22Rv1 (cell line): ENCODE data around the gene IVD.

Experiments used
- H3K27ac ChIP-seq: fragments of 450-650 bp; 2 replicates; pipeline ENCODE4 v1.5.1; 2017
- ZFX ChIP-seq: fragments of 450-650 bp; IDR thresholded peaks from 2 replicates; pipeline ENCODE4 v1.6.1; 2017; ENCODE audit warnings: antibody characterized with exemption, borderline replicate concordance
- TF ChIP-seq, protein P1 (sequence below): fragments of 450-650 bp; IDR thresholded peaks from 2 replicates; pipeline ENCODE4 v1.5.1; 2017; ENCODE audit warnings: mild to moderate bottlenecking

The IVD gene

DNA sequence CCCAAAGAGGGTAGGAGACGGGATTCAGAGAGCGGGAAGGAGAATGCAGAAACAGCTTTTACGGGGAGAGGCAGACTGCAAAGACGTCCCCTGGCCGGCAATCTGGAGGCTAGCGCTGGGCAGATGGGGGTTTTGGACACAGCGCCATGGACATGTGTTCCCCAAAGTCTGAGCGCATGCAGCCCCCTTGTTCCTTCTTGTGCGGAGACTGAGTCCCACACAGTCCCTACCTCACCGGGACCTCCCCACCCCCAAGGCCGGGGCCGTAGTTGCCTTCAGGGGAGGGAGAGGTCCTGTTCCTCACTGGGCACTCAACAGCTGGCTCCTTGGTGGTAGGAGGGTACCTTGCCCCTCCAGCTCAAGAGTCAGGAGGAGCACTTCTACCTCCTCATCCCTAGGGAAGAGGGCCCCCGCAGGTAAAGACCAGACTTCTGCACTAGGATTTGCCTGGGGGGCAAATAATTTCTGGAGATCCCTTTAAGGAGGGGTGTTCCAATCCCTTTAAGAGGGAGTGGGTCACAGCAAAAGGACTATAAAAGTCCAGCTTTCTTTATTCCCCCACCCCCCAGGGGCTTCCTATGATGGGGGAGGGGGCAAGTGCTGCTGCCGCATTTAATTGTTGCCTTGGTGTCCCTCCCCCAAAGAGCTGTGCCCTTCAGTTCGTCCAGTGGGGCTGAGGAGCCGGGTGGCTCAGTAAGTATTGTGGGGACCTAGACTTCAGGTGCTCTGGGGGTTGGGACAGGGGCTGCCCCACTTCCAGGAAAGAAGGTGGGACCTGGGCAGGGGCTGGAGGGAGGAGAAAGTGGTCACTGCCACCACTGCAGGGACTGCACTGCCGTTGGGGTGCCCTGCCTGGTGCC lies 31.5 kb downstream of the IVD start:
- no peak for TF ChIP-seq ZFX
- TF ChIP-seq, protein P1, sequence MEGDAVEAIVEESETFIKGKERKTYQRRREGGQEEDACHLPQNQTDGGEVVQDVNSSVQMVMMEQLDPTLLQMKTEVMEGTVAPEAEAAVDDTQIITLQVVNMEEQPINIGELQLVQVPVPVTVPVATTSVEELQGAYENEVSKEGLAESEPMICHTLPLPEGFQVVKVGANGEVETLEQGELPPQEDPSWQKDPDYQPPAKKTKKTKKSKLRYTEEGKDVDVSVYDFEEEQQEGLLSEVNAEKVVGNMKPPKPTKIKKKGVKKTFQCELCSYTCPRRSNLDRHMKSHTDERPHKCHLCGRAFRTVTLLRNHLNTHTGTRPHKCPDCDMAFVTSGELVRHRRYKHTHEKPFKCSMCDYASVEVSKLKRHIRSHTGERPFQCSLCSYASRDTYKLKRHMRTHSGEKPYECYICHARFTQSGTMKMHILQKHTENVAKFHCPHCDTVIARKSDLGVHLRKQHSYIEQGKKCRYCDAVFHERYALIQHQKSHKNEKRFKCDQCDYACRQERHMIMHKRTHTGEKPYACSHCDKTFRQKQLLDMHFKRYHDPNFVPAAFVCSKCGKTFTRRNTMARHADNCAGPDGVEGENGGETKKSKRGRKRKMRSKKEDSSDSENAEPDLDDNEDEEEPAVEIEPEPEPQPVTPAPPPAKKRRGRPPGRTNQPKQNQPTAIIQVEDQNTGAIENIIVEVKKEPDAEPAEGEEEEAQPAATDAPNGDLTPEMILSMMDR = no peak
- no peak overlapping the region for H3K27ac ChIP-seq

DNA sequence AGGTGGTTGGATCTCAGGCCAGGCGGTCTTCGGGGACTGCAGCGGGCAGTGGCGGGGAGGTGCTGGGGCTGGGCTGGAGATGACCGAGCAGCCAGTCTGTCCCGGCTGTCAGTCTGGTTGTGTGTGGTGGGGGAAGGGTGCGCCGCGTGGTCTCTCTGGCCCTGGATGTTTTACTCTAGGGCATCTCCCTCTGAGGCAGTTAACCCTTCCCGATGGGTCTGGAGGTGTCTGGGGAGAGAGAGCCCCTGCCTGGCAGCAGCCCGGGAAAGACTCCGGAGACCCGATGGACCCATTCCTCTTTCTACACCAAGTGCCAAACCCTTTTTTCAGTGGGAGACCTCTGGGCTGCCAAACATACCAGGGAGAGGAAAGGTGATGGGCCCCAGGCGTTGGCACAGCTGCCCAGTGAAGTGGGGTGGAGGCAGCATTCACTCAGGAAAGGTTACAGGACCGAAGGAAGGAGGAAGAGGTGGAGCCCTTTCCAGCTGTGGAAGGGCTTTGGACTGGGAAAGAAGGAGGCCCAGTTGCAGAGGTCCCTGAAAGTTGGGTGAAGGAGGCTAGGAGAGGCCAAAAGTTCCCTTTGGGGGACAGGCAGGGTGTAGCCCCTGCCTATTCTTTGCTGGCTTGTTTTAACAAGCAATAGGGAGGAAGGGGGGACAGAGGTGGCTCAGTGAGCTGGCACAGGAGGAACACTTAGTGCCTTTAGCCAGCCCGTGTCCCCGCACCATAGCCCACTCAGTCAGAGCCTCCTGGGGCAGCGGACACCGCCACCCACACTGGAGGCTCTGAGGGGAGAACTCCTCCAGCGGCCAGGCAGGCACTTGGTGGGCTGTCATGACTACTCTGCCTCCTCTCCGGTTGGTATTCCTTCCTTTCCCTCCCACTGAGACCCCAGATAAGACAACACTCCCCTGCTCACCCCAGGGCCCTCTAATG lies 32.4 kb downstream of the IVD start:
- no peak overlapping the region for H3K27ac ChIP-seq
- TF ChIP-seq ZFX = no peak
- TF ChIP-seq, protein P1 = no peak

DNA sequence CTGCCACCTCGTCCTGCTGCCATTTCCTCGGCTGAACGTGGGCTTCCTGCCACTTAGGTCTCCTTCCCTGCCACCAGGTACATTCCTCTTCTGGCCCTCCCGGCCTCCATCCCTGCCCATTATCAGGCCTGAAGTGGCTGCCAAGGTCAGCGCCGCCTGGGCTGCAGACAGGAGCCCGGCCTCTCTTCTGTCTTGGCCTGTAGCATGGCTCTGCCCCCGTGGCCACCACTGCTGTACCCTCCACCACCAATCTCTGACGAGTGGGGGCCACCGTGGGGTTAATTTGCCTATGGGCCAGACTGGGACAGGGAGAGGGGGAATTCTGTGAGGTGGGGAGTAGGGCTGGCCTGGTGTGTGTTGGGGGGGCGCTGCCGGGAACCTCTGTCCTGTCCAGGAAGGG lies 33.1 kb downstream of the IVD start:
- H3K27ac ChIP-seq = no peak overlapping the region
- TF ChIP-seq, protein P1 = no peak
- no peak for TF ChIP-seq ZFX

DNA sequence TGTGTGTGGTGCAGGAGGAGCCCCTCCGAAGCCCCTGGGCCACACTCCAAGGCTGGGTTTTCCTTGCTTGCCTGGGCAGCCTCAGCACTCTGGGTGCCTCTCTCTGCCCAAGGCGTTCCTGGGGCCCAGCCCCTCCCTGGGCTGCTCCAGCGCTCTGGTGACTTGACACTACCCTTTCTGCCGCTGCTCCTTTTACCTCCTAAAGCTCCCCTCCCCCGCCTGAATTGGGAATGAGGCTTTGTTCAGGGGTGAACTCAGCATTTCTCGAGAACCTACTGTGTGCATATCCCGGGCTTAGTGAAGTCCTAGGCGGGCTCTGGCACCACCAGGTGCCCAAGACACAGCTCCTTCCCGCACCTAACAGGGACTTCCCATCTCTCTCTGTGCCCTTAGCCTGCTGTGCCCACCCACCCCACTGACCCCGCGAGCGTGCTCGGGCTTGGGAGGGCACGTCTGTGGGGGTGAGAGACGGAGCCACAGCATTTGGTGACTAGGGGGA lies 33.9 kb downstream of the IVD start:
- H3K27ac ChIP-seq = no peak overlapping the region
- no peak for TF ChIP-seq ZFX
- TF ChIP-seq, protein P1 = no peak

DNA sequence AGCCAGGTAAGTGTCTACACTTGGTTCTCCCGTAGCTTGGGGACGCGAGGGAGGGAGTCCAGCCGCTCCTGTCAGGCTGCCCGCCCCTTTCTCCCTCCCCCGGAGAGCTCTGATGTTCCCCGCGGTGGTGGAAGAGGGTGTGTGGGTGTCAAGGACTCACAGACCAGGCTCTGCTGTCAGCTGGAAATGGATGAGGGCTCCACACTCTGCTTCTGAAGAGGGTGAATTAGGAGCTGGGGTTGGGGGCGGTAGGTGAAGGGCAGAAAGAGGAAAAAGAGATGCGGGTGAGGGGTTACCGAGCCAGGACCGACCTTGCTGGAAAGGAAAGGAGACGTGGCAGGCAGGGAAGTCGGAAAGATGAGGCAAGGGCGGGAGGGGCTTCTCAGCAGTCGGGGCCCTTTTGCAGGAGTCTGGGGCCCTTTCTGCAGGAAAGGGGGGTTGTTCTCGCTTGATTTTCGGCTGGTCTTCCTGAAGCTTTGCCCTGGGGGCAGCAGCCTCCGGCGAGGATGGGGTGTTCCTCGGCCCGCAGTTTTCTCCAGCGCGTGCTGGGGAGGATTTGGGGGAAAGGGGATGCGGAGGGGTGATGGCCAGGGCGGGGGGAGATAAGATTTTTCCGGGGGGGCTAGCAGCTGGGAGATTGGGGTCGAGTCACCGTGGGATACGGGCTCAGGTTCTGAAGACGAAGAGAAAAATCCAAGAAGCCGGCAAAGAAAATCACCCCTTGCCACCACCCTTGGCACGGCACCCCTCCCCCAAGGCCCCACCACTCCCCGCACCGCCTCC lies 34.6 kb downstream of the IVD start:
- TF ChIP-seq ZFX = no peak
- TF ChIP-seq, protein P1 = no peak
- H3K27ac ChIP-seq = no peak overlapping the region

DNA sequence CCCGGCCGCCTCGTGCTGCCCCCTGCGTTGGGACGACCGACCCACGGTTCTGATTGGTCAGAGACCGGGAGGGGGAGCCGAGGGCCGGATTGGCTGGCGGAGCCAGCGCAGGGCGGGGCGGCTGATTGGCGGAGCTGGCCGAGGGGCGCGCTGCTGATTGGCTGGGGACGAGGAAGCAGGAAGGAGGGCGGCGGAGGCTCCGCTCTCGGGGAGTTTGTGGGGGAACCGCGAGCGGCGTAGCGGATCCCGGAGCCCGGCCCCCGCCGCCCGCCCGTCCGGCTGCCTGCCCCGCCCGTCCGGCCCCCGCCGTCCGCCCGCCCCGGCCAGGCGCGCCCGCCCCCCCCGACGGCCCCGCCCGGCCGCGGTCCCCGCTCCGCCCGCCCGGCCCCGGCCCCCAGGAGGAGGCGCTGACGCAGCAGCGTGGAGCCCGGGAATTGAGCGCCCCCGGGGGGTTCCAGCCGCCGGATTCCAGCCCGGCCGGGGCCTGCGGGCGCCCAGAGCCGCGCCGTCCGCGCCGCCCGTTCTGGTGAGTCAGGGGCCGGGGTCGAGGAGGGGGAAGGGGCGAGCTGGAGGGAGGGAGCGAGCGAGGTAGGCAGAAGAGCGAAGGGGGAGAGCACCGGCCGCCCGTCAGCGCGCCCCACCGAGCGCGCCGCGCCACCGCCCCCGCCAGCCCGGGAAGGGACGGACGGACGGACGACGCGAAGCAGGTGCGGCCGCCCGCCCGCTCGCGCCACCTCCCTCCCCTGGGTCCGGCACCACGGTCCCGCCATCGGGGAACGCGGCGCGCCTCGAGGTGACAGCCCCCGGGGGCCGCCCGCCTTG lies 35.4 kb downstream of the IVD start, which contains the start of gene BAHD1:
Gene BAHD1, plus strand, starts transcription at position 211 of the 822 bp plus-strand sequence. CDS start 17,512 bp downstream, outside the sequence.
- TF ChIP-seq, protein P1 = peak; percentile 11; the same call in 1 of the 2 replicates
- no peak for TF ChIP-seq ZFX
- 0 out of 2 replicates have a peak within 1 kb of the TSS, but pooled peaks have one; percentile 42 for H3K27ac ChIP-seq
